Astrocyte (in vitro differentiated cells and primary cell): ENCODE measurements around the gene ATPAF2.

Experiments used
- EZH2 ChIP-seq: IDR thresholded peaks from 2 replicates; pipeline ENCODE4 v1.6.1; 2012; ENCODE audit warnings: mild to moderate bottlenecking, low read length, inconsistent platforms; ENCODE audit not compliant: insufficient read depth
- TF ChIP-seq, protein P1 (sequence below): IDR thresholded peaks from 2 replicates; pipeline ENCODE4 v1.5.1; 2011; ENCODE audit warnings: low read depth, mild to moderate bottlenecking, inconsistent platforms, low read length, moderate library complexity; ENCODE audit not compliant: insufficient read depth

DNA sequence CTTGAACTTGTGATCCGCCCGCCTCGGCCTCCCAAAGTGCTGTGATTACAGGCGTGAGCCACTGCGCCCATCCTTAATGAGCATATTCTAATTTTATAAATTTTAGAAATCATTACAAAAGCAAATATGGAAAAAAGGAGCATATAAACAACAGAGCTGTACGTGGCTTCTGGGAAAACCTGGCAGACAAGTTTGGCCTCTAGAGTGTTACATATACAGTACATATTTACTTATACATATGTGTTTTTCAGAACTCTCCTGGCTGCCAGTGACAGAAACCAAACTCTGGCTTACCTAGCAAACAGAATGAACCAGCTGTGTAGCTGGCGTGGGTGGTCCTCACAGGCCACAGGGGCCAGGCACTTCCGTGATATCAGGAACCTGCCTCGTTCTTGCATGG lies 56.2 kb downstream of the ATPAF2 start:
- no peak for TF ChIP-seq EZH2
- TF ChIP-seq, protein P1, sequence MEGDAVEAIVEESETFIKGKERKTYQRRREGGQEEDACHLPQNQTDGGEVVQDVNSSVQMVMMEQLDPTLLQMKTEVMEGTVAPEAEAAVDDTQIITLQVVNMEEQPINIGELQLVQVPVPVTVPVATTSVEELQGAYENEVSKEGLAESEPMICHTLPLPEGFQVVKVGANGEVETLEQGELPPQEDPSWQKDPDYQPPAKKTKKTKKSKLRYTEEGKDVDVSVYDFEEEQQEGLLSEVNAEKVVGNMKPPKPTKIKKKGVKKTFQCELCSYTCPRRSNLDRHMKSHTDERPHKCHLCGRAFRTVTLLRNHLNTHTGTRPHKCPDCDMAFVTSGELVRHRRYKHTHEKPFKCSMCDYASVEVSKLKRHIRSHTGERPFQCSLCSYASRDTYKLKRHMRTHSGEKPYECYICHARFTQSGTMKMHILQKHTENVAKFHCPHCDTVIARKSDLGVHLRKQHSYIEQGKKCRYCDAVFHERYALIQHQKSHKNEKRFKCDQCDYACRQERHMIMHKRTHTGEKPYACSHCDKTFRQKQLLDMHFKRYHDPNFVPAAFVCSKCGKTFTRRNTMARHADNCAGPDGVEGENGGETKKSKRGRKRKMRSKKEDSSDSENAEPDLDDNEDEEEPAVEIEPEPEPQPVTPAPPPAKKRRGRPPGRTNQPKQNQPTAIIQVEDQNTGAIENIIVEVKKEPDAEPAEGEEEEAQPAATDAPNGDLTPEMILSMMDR = no peak
